ENCODE results near the gene ANO1.

Gene ANO1

DNA sequence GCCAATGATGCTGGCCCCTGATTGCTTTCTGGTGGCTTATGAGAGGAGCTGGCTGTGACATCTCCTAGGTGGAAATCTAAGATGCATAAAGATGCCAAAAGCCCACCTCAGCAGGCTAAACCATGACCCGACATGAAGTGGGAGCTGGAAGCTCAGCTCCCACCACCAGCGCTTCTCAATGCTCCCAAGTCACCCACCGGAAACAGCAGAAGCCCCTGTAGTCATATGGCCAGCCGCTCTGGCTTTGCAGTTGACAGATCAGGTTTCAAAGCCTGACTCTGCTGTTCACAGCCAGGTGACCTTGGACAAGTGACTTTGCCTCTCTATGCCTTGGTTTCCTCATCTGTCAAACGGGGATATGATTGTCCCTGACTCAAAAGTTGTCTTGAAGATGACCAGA is 29.1 kb upstream of the ANO1 start:
- FAIRE-seq = no peak
- DNase-seq (ENCODE audit: insufficient read length, low spot score) = no peak

DNA sequence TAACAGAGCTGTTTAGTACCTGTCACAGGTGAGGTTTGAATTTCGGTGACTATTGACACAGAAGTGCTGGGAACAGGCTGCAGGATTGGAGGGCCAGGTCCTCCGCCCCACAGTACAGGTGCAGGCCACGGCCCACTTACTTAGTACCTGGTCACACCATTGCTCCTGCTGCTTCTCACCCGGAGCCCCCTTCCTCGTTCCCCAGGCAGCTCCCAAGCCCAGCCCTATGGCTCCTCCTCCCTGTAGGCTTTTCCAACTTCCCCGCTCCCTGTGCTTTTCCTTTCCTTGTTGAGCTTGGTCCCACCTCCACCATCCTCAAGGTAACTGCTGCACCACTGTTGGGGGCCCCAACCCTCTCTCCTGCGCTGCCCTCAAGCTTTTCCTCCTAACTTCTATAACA is 27.9 kb upstream of the ANO1 start:
- FAIRE-seq = no peak
- no peak for DNase-seq (ENCODE audit: insufficient read length, low spot score)

DNA sequence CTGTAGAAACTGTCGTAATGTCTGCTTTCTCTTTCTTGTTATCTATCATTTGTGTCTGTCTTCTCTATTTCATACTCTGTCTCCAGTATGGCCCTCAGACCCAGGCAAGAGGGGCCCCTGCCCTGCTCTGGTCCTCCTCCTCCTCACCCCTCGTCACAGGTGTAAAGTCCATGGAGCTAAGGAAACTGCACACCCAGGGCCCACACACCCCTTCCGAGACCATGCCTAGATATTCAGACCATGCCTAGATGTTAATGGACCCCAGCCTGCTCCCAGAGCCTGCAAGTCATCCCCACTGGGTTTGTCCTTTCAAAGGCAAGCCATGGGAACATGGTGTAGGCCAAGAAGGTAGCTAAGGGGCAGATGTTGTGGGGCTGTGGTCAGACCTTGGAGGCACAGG is 24.1 kb upstream of the ANO1 start:
- FAIRE-seq = no peak
- DNase-seq (ENCODE audit: insufficient read length, low spot score) = no peak

DNA sequence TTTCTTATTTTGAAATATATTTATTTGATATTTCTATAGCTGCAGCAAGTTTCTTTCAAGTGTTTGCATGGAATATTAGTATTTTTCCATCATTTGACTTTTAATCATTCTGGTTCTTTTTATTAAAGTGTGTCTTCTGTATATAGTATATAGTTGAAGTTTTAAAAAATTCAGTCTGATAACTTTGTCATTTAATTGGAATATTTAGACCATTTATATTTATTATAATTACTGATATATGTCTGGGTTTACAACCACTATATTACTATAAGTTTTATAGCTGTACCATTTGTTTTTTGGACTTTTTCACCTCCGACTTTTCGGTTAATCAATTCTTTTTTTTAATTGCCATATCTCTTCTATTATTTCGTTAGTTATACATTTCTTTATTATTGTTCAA is 22.7 kb upstream of the ANO1 start:
- FAIRE-seq = no peak
- DNase-seq (ENCODE audit: insufficient read length, low spot score) = no peak

DNA sequence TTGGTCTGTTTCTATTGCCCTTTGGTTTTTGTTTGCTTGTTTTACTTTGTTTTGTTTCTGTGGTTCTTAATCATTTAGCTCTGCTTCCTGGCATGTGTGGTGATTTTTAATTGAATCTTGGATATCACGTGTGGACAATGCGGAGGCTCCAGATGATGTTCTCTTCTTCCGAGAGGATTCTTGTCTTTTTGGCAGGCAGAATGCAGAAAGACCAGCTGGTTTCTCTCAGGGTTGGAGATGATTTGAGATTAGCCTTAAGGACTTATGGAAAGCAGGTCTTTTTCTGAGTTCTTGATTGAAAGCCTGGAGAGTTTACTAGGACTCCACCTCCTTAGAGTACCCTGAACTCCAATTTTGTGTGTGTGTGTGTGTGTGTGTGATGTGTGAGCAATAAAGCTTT is 21.0 kb upstream of the ANO1 start:
- no peak for FAIRE-seq
- DNase-seq (ENCODE audit: insufficient read length, low spot score) = no peak

DNA sequence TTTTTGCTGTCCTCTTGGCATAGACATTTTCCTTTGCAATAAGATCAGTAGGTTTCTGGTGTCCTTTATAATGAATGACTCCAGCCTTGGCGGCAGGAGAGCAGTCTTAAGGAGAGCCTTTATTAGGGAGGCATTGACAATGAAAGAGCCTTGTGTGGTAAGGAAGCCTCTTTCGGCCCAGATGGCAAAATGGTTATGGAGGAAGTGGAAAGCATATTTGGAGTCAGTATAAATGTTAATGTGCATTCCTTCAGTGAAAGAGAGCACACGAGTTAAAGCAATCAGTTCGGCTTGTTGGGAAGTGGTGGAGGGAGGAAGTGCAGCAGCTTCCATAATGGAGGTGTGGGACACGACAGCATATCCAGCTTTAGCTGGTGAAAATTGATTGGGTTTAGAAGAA is 18.1 kb upstream of the ANO1 start:
- no peak for FAIRE-seq
- no peak for DNase-seq (ENCODE audit: insufficient read length, low spot score)

DNA sequence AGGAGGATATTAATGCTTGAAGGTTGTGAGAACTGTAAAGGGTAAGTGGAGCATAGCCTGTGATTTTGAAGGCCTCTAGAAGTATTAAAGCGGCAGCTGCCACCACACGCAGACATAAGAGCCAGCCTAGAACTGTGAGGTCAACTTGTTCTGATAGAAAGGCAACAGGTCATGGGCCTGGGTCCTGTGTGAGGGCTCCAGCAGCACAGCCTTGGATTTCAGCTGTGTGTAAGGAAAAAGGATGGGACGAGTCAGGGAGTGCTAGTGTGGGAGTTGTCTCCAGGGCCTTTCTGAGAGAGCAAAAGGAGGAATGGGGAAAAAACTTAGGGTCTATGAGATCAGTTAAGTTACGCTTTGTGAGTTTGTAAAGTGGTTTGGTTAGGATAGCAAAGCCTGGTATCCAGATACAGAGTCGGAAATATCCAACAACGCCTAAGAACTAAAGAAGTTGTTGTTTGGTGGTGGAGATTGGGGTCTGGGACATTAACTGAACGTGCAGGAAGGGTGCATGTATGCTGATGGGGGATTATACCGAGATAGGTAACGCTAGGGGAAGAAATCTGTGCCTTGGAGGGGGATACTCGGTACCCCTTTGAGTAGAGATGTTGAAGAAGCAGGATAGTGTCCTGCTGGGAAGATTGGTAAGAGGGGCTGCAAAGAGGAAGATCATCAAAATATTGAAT is 17.4 kb upstream of the ANO1 start:
- FAIRE-seq = no peak
- DNase-seq (ENCODE audit: insufficient read length, low spot score) = no peak

DNA sequence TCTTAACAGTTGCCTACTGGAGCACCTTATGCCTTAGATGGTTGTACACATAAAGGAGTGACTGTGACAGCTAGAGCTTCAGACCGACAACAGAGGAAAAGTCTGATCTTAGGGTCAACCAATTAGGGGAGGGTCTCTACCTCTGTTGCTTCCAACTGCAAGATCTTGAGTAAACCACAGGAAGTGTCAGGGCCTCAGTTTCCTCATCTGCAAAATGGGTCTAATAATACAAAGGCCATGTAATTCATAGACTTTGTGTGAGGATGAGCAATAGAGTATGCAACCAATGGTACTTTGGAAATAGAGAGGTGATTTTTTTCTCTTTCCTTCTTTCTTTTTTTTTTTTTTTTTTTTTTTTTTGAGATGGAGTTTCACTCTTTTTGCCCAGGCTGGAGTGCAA is 16.4 kb upstream of the ANO1 start:
- no peak for DNase-seq (ENCODE audit: insufficient read length, low spot score)
- no peak for FAIRE-seq

DNA sequence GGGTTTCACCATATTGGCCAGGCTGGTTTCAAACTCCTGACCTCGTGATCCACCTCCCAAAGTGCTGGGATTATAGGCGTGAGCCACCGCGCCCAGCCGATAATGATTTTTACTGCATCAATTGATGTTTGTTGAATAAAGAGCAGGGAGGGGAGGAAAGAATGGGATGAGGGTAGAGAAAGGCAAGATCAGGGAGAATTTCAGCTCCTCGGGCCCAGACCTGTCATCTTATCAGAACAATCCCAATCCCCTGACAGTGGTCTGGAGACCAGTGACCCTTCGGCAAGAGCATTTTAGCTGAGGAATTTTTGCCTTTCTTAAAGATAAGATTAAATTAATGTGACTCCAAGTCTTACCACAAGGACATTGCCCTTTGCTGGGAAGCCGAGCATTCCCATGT is 15.0 kb upstream of the ANO1 start:
- DNase-seq (ENCODE audit: insufficient read length, low spot score) (no peak), FAIRE-seq (no peak)

DNA sequence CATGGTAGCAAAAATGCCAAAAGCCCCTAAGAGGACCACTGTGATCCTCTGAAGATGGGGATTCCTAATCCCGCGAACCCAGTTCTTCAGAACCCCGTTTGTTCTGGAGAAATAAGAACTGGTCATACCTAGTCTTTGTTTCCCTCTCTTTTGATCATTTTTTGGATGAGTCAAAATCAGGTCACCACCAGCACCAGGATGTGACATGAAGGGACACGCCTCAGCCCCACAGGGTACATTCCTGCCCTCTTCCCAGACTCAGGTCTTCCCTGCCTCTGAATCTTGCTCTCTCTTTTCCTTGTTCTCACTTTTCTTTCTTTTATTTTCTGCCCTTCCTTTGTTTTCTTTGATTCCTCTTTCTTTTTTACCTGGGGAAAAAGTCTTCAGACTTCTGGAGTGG is 14.6 kb upstream of the ANO1 start:
- FAIRE-seq (no peak), DNase-seq (ENCODE audit: insufficient read length, low spot score) (no peak)

DNA sequence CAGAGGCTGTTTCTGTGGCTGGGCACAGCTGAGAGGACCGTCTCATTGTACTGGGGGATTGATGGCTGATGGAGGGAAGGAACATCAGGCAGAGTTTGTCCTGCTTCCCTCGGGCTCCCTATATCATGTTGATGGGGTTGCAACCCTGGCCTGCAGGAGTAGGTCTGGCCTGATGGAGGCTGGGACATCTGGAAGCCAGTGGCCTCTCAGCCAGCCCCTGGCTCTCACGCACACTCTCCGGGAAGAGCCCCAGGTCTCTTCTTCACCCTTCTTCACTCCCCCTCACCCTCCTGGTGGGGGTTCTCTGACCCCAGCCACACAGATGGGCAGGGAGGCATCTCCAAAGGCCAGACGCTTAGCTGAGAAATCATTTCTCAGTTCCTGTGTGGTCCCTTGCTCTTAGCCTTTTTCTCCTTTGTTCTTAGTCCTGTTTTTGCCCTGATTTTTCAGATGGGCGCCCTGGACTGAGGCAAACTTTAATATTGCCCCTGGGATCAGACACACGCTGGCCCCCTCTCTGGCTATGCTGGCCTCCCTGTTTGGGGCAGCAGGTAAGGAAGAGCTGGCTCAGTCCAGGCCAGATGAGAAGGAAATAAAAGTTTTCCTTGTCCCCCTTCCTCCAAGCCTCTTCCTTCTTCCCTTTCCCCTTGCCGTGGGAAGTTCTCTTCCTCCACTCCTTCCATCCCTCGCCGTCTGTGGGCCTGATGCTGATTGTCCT is 13.9 kb upstream of the ANO1 start:
- FAIRE-seq (no peak), DNase-seq (ENCODE audit: insufficient read length, low spot score) (no peak)

DNA sequence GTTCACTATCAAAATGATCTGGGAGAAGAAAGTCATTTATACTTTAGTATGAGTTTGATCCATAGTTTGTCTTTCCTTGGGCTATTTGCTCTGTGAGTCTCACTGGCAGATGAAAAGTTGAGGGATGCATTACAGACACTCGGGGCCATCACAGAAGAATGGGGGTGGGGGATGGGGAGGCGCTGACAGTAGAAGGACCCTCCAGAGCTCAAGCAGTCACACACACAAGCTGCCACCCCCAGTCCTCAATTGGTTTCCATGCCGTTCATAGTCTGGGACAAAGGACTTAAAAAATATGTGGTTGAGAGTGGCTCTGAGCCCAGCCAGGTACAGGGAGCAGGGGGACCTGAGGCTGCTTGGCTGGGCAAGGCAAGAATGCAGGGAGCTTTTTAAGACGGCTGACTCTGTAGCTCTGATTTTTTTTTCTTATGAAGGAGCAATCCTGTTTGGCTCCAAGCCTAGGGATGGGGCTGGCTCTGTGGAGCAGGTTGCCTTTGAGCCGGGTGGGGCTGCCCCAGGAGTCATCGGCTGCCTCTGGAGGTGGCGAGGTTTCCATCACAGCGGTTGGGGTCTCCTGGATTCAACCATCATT is 13.3 kb upstream of the ANO1 start:
- DNase-seq (ENCODE audit: insufficient read length, low spot score) (no peak), FAIRE-seq (no peak)

DNA sequence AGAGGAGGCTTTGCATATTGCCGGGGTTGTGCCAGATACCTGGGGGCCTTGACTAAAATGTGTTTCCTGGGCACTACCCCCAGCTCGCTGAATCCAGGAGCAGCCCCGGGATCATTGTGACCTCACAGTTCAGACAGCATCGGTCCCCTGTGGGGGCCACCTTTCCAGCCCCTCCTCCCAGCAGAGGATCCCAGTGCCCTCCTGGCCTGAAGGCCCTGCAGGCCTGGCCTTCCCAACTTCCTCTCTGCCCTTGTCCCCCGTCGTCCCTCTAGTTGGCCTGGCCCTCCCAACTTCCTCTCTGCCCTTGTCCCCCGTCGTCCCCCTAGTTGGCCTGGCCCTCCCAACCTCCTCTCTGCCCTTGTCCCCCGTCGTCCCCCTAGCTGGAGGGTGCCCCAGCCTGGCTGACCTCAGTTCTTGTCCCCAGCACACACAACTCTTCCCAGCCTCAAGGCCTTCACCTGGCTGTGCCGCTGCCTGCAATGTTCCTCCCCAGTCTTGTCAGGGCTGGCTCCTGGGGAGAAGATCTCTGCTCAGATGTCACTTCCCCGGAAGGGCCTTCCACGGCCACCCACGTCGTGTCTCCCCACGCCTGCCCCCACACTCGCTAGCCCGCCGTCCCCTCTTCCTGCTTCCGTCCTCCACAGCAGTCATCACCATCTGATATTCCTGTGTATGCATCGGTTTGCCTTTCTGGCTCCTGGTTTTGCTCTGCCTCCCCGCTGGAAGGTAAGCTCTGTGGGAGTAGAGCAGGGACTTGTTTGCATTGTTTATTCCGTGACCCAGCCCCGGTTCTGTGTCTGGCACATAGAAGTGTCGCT is 12.6 kb upstream of the ANO1 start:
- DNase-seq (ENCODE audit: insufficient read length, low spot score) (no peak), FAIRE-seq (no peak)

DNA sequence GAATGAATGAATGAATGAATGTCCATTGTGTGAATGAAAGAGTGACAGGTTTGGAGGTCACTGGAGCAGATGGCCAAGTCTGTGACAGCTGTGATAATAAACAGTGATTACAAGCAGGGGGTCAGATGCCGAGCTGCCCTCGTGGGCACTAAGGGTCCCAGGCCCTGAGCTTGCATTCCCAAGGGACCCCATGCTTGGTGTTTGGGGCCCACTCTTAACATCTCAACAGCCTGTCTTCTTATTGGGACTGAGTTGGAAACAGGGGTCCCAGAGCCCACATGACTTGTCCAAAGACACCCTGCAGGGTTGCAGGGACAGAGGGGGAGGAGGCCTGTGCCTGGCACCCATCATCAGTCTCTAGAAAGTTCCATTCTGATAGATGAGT is 12.0 kb upstream of the ANO1 start:
- FAIRE-seq (no peak), DNase-seq (ENCODE audit: insufficient read length, low spot score) (no peak)

DNA sequence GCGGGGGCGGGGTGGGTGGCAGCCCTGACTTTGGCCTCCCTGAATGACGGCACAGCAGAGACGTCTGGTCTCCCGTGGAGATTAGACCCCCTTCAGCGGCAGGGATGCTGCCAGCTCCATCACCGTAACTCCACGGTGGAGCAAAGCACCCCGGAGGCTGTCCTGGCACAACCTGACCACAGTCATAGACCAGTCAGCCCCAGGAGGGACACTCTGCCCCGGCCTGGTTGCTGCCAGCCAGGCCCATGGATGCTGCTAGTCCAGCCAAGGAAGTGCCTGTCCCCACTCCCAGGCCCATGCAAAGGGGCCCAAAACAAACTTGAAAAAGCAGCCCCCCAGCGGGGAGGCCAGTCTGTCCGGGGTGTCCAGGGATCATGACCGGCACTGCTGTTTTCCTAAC is 11.5 kb upstream of the ANO1 start:
- FAIRE-seq (no peak), DNase-seq (ENCODE audit: insufficient read length, low spot score) (no peak)

DNA sequence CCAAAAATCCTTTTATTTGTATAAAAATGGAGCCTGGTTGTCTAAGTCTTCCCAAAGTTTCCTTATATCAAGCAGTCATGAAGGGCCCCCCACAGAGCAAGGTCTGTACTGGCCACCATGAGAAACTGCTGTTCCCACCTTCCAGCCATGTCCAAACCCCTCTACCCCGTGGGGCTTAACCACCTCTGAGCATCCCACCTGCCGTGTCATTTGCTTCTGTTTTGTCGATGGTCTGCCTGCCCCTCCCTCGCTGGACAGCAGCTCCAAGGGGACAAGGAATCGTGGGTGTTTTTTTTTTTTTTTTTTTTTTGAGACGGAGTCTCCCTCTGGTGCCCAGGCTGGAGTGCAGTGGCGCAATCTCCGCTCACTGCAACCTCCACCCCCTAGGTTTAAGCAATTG is 11.1 kb upstream of the ANO1 start:
- no peak for DNase-seq (ENCODE audit: insufficient read length, low spot score)
- no peak for FAIRE-seq

DNA sequence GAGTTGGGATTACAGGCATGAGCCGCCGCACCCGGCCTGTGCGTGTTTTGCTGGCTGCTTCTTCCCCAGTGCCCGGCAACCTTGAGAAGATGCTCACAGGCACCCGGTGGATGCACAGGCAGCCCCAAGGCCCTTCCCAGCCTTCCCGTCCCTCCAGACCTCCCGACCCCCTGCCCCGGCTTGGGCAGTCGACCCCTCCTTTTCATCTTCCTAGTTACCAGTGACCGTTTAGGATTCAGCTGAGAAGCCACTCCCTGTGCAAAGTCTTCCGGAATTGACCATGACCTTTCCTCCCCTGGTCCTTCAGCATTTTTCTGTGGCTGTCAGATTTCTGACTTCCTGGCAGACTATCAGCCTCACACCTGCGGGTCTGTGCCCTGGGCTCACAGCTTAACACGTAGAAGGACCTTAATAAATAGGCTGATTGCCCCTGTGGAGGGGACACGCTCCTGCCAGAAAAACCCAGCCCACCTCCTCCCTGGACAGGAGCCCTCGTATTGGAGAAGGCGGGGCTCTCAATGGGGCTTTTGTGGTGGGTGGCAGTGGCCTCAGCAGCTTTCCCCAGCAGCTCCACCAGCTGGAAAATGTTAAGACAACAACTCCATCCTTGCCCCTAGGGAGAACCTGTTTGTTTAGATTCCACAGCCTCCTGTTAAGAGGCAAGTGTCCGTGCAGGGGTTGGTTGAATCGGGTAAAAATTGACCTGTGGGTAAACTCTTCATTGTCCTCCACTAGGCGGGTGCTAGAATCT is 10.4 kb upstream of the ANO1 start:
- FAIRE-seq = no peak
- DNase-seq (ENCODE audit: insufficient read length, low spot score) = no peak

DNA sequence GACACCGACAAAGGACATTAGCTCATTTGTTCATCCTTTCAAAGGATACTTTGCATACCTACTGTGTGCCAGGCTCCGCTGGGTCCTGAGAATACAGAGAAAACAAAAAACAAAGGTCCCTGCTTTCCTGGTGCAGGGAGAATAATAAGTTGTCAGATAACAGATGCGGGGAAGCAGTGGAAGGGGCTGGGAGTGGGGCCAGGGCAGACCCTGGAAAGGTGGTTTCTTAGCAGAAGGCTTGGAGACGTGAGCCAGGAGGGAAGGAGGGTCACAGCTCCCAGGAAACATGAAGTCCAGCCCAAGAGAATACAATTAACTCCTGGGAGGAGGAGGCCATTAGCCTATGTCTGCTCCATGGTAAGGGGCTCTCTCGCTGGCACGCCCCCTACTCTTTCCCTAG is 9.8 kb upstream of the ANO1 start:
- no peak for FAIRE-seq
- DNase-seq (ENCODE audit: insufficient read length, low spot score) = no peak

DNA sequence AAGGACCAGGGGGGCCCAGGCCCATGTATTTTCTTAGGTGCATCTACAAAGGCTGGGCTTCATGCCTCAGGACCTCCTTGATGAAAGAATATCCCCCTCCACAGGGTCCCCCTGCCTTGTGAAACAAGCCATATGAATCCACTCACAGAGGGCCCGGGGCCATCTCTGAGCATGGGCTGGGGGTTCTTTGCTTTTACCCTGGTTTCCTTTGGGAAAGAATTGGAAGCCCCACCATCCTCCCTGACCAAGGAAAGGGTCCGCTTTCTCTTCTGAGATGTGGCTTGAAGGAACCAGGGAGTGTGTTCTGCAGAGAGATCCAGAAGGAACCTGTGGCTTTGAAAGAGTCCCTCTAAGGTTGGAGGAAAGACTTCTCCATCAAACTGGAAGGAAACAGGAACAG is 9.2 kb upstream of the ANO1 start:
- FAIRE-seq (no peak), DNase-seq (ENCODE audit: insufficient read length, low spot score) (no peak)

DNA sequence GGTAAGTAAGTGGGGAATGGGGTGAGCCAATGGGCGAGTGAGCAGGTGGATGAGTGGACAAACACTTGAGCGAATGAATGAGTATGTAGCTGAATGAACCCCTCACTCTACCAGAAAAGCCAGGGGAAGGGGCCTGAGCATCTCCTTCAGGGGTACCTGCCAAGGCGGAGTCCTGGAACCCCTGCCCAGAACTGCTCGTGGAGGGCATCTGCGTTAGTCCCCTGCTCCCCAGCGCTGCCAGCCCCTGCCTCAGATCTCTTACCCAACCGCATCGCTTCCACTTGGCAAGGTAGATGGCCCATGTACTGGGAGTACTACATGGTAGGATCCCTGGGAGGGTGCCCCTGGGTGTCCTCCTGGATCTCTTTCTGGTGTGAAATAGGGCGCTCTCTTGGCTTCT is 7.4 kb upstream of the ANO1 start:
- DNase-seq (ENCODE audit: insufficient read length, low spot score) = no peak
- no peak for FAIRE-seq

DNA sequence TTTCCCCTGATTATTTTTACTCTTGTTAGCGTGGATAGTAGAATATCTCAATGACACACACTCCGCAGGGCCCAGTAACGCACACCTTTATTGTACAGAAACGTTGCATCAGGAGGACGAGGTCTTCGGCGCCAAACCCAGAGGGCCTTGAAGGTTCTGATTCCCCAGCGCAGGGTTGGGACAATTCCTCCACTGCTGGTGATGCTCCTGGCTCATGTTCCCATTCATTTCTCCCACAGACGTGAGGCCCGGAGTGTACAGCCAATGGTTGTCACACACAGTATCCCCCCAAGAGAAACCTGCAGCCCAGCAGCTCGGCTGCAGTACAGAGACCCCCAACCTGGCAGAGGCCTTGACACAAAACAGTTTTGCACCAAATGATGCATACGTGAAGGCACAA is 6.1 kb upstream of the ANO1 start:
- no peak for FAIRE-seq
- DNase-seq (ENCODE audit: insufficient read length, low spot score) = no peak
